HCT116 (cell line): ENCODE results near the gene TRPM3. TPM values are rescaled to one million over a fixed set of nuclear protein-coding genes. Genes with fewer than 3 reads are reported as not detected.

Experiments
- ATAC-seq: fragments of 200-7000 bp; cut with Tn5 transposase; 2 replicates; pipeline ENCODE4 v1.9.1; 2020; ENCODE audit warnings: mild to moderate bottlenecking, moderate library complexity
- BruUV-seq: library from RNA; stranded (reverse); fragments of 400-500 nt; replicated peaks from 2 replicates; lab custom pipeline; 2021; lab: Mats Ljungman, UMichigan
- CTCF ChIA-PET: fragments of 300-600 bp; sonication (Branson Sonifier 250); formaldehyde crosslinking; loops from one replicate; lab custom pipeline; 2021; ENCODE audit warnings: antibody characterized with exemption; lab: Charles Lee
- POLR2A ChIA-PET: fragments of 300-600, 350-600 bp; sonication (Branson Sonifier 250); formaldehyde crosslinking; loops from one replicate; lab custom pipeline; 2021; ENCODE audit warnings: antibody characterized with exemption; lab: Charles Lee
- RAD21 ChIA-PET, 2 experiments: fragments of 300-600 bp; sonication (Branson Sonifier 250); formaldehyde crosslinking; loops; one replicate each; lab custom pipeline; 2023; ENCODE audit warnings: low total read pairs in 2 of 2; ENCODE audit not compliant: uncharacterized antibody in 2 of 2, unreplicated experiment in 2 of 2, low non-redundant PET in 1 of 2; lab: Charles Lee
- DNase-seq: peaks from one replicate; pipeline ENCODE4 v3.0.0-alpha.2; 2010; ENCODE audit warnings: low read depth, low spot score
- H2AFZ ChIP-seq: fragments of 200-600 bp; shearing (Covaris generic), sonication (generic); 2 replicates; pipeline ENCODE4 v1.6.1; 2017; ENCODE audit warnings: low read depth, mixed run types, mixed read lengths, antibody characterized with exemption, low read length; ENCODE audit not compliant: poor library complexity, severe bottlenecking
- H3K27ac ChIP-seq: 2 replicates; pipeline ENCODE4 v1.5.1; 2012; ENCODE audit warnings: low read depth, low read length
- H3K27me3 ChIP-seq: fragments of 200-600 bp; sonication (generic); 2 replicates; pipeline ENCODE4 v1.6.1; 2016; ENCODE audit warnings: mixed run types, low read length, mixed read lengths; ENCODE audit not compliant: insufficient read depth
- H3K36me3 ChIP-seq, 2 experiments: fragments of 200-500 bp in 1 of 2; fragments of 200-600 bp in 1 of 2; sonication (Bioruptor generic) in 1 of 2; sonication (generic) in 1 of 2; 2 replicates each; pipeline versions ENCODE4 v1.5.1 to v1.6.1; 2014 to 2016; ENCODE audit warnings: low read length in 2 of 2, inconsistent platforms in 1 of 2, mixed read lengths in 1 of 2, mixed run types in 1 of 2; ENCODE audit not compliant: insufficient read depth in 2 of 2, control insufficient read depth in 1 of 2
- H3K4me1 ChIP-seq, 2 experiments: fragments of 200-600 bp in 1 of 2; sonication (generic) in 1 of 2; 2 replicates each; pipeline versions ENCODE4 v1.5.1 to v1.6.1; 2012 to 2017; ENCODE audit warnings: low read length in 2 of 2, inconsistent platforms in 1 of 2, mild to moderate bottlenecking in 1 of 2, mixed read lengths in 1 of 2, mixed run types in 1 of 2, moderate library complexity in 1 of 2; ENCODE audit not compliant: insufficient read depth in 2 of 2, control insufficient read depth in 1 of 2
- H3K4me2 ChIP-seq: fragments of 200-600 bp; sonication (generic); 2 replicates; pipeline ENCODE4 v1.6.1; 2017; ENCODE audit warnings: mixed run types, low read length, mixed read lengths
- H3K4me3 ChIP-seq, 2 experiments: fragments of 200-600 bp in 1 of 2; sonication (generic) in 1 of 2; replicated peaks in 1 of 2; 2 replicates each; pipeline ENCODE4 v1.5.1; 2011 to 2016; ENCODE audit warnings: low read length in 2 of 2, control low read depth in 1 of 2, low read depth in 1 of 2, mild to moderate bottlenecking in 1 of 2, mixed read lengths in 1 of 2, mixed run types in 1 of 2
- H3K79me2 ChIP-seq: fragments of 200-600 bp; sonication (generic); 2 replicates; pipeline ENCODE4 v1.6.1; 2017; ENCODE audit warnings: mild to moderate bottlenecking, mixed run types, low read length, moderate library complexity, mixed read lengths; ENCODE audit not compliant: insufficient read depth
- H3K9ac ChIP-seq: fragments of 200-600 bp; sonication (generic); 2 replicates; pipeline ENCODE4 v1.6.1; 2016; ENCODE audit warnings: low read length, mixed read lengths
- H3K9me2 ChIP-seq: fragments of 200-600 bp; sonication (generic), shearing (Covaris generic); 2 replicates; pipeline ENCODE4 v1.6.1; 2017; ENCODE audit warnings: mixed run types, mild to moderate bottlenecking, moderate library complexity; ENCODE audit not compliant: insufficient read depth
- H3K9me3 ChIP-seq, 2 experiments: fragments of 200-500 bp in 1 of 2; fragments of 200-600 bp in 1 of 2; sonication (Bioruptor generic) in 1 of 2; sonication (generic) in 1 of 2; 2 replicates each; pipeline ENCODE4 v1.6.1; 2014 to 2017; ENCODE audit warnings: low read length in 2 of 2, mixed read lengths in 2 of 2, inconsistent platforms in 1 of 2, low read depth in 1 of 2, mild to moderate bottlenecking in 1 of 2, mixed run types in 1 of 2, moderate library complexity in 1 of 2; ENCODE audit not compliant: control insufficient read depth in 1 of 2, insufficient read depth in 1 of 2
- H4K20me1 ChIP-seq: fragments of 200-600 bp; sonication (generic), shearing (Covaris generic); 2 replicates; pipeline ENCODE4 v1.6.1; 2017; ENCODE audit warnings: mixed run types, mild to moderate bottlenecking, moderate library complexity; ENCODE audit not compliant: insufficient read depth
- CEBPB ChIP-seq: IDR thresholded peaks from 2 replicates; pipeline ENCODE4 v1.6.1; 2012; ENCODE audit warnings: low read depth
- ELF1 ChIP-seq: IDR thresholded peaks from 2 replicates; pipeline ENCODE4 v1.6.1; 2012; ENCODE audit warnings: low read depth, borderline replicate concordance
- EZH2 ChIP-seq: fragments of 200-600 bp; sonication (generic); IDR thresholded peaks from 2 replicates; pipeline ENCODE4 v1.6.1; 2017; ENCODE audit warnings: antibody characterized with exemption, mixed run types
- EZH2phosphoT487 ChIP-seq: fragments of 200-600 bp; IDR thresholded peaks from 2 replicates; pipeline ENCODE4 v1.6.1; 2018; ENCODE audit warnings: antibody characterized with exemption, borderline replicate concordance
- FOSL1 ChIP-seq: IDR thresholded peaks from 2 replicates; pipeline ENCODE4 v1.6.1; 2012; ENCODE audit warnings: low read depth
- JUND ChIP-seq: IDR thresholded peaks from 2 replicates; pipeline ENCODE4 v1.6.1; 2012
- POLR2A ChIP-seq: IDR thresholded peaks from 2 replicates; pipeline ENCODE4 v1.7.0; 2011; ENCODE audit warnings: borderline replicate concordance; ENCODE audit not compliant: insufficient read depth, insufficient read length; ENCODE audit errors: extremely low read depth
- POLR2AphosphoS5 ChIP-seq: IDR thresholded peaks from 2 replicates; pipeline ENCODE4 v1.6.1; 2011; ENCODE audit warnings: mild to moderate bottlenecking, low read depth, low read length, moderate library complexity
- RAD21 ChIP-seq: IDR thresholded peaks from 2 replicates; pipeline ENCODE4 v1.6.1; 2012; ENCODE audit warnings: low read depth, mild to moderate bottlenecking
- SIN3A ChIP-seq: IDR thresholded peaks from 2 replicates; pipeline ENCODE4 v1.6.1; 2012; ENCODE audit warnings: low read depth
- TCF7L2 ChIP-seq: IDR thresholded peaks from 2 replicates; pipeline ENCODE4 v1.7.0; 2011; ENCODE audit warnings: borderline replicate concordance, inconsistent platforms; ENCODE audit not compliant: insufficient read depth, insufficient read length; ENCODE audit errors: extremely low read depth
- ZFX ChIP-seq: fragments of 450-650 bp; IDR thresholded peaks from 2 replicates; pipeline ENCODE4 v1.6.1; 2017
- ZNF274 ChIP-seq: fragments of 200-500 bp; sonication (Bioruptor generic); IDR thresholded peaks from 2 replicates; pipeline ENCODE4 v1.6.1; 2014; ENCODE audit warnings: mild to moderate bottlenecking, low read depth, low read length, inconsistent platforms
- intact Hi-C: fragments of 100-400 bp; cut with micrococcal nuclease; formaldehyde crosslinking; loops from 2 replicates; pipeline ENCODE4 v1.10.0; 2022
- total RNA-seq: library from RNA; stranded (reverse); gene quantifications from one replicate; pipeline ENCODE4 v1.2.1, GENCODE V29; 2021; ENCODE audit not compliant: unreplicated experiment
- TF ChIP-seq, protein P1 (sequence below), 3 experiments: fragments of 200-600 bp in 1 of 3; sonication (generic) in 1 of 3; IDR thresholded peaks in 2 of 3; conservative IDR thresholded peaks in 1 of 3; 2 replicates each; pipeline ENCODE4 v1.5.1; 2012 to 2017; ENCODE audit warnings: low read depth in 2 of 3, low read length in 2 of 3, antibody characterized with exemption in 1 of 3, borderline replicate concordance in 1 of 3, control low read depth in 1 of 3, mild to moderate bottlenecking in 1 of 3, mixed read lengths in 1 of 3, mixed run types in 1 of 3, moderate library complexity in 1 of 3; ENCODE audit not compliant: insufficient read depth in 1 of 3
- TF ChIP-seq, protein P2 (sequence below): IDR thresholded peaks from 2 replicates; pipeline ENCODE4 v1.6.1; 2012
- TF ChIP-seq, protein P3 (sequence below): IDR thresholded peaks from 2 replicates; pipeline ENCODE4 v1.6.1; 2012; ENCODE audit warnings: low read depth
- TF ChIP-seq, protein P4 (sequence below): IDR thresholded peaks from 2 replicates; pipeline ENCODE4 v1.6.1; 2012
- TF ChIP-seq, protein P5 (sequence below): IDR thresholded peaks from 2 replicates; pipeline ENCODE4 v1.6.1; 2011; ENCODE audit warnings: mild to moderate bottlenecking, low read length, moderate library complexity; ENCODE audit not compliant: insufficient replicate concordance; ENCODE audit errors: extremely low read depth

TRPM3 gene
- total RNA-seq, 1 experiment from 2014 or later: not detected

DNA sequence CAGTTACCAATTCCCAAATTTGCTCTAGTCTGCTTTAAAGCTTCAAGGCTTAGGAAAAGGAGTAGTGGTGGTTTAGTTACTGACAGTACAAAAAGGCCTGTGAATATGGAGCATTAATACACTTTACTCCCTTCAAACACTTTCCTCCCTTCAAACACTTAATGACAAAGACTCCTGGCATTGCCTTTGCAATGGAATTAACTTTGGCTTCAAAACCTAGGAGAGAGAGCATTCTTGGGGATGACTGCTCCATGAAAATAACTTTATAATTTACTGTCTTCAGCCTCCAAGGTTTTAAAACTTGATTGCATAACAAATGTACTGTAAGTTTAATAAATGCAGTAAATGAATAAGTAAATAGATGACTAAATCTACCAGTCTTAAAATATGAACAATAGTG lies 185.6 kb downstream of the TRPM3 start (continued):
- no peak for TF ChIP-seq POLR2A

DNA sequence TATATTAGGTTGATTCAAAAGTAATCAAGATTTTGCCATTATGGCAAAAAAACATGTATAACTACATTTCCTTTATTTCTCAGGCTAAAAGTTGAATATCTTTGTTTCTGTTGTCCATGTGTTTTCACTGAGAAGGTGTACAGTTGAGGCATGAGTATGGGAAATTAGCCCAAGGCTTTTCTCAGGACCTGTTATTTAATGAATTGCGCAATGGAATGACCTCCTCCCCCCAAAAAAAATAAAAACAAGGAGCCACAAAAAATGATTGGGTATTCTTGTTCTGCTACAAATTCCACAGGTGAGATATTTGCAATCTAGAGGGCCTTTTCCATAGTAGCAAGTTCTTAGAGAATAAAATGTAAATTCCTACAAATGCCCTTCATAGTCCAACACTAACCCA lies 186.8 kb downstream of the TRPM3 start:
- Histone ChIP-seq H4K20me1 (no peaks in the 10 kb centered on the region), H3K9me2 (no peaks in the 10 kb centered on the region), H3K27me3 (peaks cover 20% of the 10 kb centered on the region; the same call in 1 of the 2 replicates), H3K4me2 (no peak overlapping the region), H3K27ac (no peak overlapping the region), H3K79me2 (no peaks in the 10 kb centered on the region), H3K4me1 (no peaks in the 10 kb centered on the region), H3K9ac (no peak overlapping the region), H3K4me3 (no peak overlapping the region), H3K9me3 (no peaks in the 10 kb centered on the region), H3K36me3 (no peaks in the 10 kb centered on the region), H2AFZ (no peak overlapping the region)
- BruUV-seq: no TSS peak
- ChIA-PET RAD21 (no interaction called here), CTCF (no interaction called here), POLR2A (no interaction called here)
- DNase-seq: no peak
- intact Hi-C loops: no loop called here
- TF ChIP-seq, protein P1, sequence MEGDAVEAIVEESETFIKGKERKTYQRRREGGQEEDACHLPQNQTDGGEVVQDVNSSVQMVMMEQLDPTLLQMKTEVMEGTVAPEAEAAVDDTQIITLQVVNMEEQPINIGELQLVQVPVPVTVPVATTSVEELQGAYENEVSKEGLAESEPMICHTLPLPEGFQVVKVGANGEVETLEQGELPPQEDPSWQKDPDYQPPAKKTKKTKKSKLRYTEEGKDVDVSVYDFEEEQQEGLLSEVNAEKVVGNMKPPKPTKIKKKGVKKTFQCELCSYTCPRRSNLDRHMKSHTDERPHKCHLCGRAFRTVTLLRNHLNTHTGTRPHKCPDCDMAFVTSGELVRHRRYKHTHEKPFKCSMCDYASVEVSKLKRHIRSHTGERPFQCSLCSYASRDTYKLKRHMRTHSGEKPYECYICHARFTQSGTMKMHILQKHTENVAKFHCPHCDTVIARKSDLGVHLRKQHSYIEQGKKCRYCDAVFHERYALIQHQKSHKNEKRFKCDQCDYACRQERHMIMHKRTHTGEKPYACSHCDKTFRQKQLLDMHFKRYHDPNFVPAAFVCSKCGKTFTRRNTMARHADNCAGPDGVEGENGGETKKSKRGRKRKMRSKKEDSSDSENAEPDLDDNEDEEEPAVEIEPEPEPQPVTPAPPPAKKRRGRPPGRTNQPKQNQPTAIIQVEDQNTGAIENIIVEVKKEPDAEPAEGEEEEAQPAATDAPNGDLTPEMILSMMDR (IDR thresholded peaks at IDR 0.05 in 2 of 3, conservative IDR thresholded peaks at IDR 0.05 in 1 of 3; ENCODE audit: borderline replicate concordance in 1 of 3, insufficient read depth in 1 of 3, low read depth in 2 of 3, low read length in 2 of 3): no peak
- TF ChIP-seq, protein P2, sequence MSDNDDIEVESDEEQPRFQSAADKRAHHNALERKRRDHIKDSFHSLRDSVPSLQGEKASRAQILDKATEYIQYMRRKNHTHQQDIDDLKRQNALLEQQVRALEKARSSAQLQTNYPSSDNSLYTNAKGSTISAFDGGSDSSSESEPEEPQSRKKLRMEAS: no peak
- TF ChIP-seq SIN3A (no peak), FOSL1 (no peak), POLR2AphosphoS5 (no peak), EZH2 (no peak), ELF1 (no peak), EZH2phosphoT487 (no peak), TCF7L2 (no peak), RAD21 (no peak), ZFX (no peak), POLR2A (no peak), ZNF274 (no peak), CEBPB (no peak), JUND (no peak)
- TF ChIP-seq, protein P3, sequence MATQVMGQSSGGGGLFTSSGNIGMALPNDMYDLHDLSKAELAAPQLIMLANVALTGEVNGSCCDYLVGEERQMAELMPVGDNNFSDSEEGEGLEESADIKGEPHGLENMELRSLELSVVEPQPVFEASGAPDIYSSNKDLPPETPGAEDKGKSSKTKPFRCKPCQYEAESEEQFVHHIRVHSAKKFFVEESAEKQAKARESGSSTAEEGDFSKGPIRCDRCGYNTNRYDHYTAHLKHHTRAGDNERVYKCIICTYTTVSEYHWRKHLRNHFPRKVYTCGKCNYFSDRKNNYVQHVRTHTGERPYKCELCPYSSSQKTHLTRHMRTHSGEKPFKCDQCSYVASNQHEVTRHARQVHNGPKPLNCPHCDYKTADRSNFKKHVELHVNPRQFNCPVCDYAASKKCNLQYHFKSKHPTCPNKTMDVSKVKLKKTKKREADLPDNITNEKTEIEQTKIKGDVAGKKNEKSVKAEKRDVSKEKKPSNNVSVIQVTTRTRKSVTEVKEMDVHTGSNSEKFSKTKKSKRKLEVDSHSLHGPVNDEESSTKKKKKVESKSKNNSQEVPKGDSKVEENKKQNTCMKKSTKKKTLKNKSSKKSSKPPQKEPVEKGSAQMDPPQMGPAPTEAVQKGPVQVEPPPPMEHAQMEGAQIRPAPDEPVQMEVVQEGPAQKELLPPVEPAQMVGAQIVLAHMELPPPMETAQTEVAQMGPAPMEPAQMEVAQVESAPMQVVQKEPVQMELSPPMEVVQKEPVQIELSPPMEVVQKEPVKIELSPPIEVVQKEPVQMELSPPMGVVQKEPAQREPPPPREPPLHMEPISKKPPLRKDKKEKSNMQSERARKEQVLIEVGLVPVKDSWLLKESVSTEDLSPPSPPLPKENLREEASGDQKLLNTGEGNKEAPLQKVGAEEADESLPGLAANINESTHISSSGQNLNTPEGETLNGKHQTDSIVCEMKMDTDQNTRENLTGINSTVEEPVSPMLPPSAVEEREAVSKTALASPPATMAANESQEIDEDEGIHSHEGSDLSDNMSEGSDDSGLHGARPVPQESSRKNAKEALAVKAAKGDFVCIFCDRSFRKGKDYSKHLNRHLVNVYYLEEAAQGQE: no peak
- TF ChIP-seq, protein P4, sequence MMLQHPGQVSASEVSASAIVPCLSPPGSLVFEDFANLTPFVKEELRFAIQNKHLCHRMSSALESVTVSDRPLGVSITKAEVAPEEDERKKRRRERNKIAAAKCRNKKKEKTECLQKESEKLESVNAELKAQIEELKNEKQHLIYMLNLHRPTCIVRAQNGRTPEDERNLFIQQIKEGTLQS: no peak
- TF ChIP-seq, protein P5, sequence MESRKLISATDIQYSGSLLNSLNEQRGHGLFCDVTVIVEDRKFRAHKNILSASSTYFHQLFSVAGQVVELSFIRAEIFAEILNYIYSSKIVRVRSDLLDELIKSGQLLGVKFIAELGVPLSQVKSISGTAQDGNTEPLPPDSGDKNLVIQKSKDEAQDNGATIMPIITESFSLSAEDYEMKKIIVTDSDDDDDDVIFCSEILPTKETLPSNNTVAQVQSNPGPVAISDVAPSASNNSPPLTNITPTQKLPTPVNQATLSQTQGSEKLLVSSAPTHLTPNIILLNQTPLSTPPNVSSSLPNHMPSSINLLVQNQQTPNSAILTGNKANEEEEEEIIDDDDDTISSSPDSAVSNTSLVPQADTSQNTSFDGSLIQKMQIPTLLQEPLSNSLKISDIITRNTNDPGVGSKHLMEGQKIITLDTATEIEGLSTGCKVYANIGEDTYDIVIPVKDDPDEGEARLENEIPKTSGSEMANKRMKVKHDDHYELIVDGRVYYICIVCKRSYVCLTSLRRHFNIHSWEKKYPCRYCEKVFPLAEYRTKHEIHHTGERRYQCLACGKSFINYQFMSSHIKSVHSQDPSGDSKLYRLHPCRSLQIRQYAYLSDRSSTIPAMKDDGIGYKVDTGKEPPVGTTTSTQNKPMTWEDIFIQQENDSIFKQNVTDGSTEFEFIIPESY: no peak
- ATAC-seq: no peak
